ENCODE data around the gene CDC42BPG. TPM values are rescaled to one million over a fixed set of nuclear protein-coding genes. Genes with fewer than 3 reads are reported as not detected.

Gene CDC42BPG
- total RNA-seq, 1 donor from 2014 or later, result 5.7 TPM

GRCh38 chr11:64790205-64791095 lies 54.0 kb downstream of the CDC42BPG start:
- no peak for DNase-seq

GRCh38 chr11:64789331-64790204 lies 54.9 kb downstream of the CDC42BPG start:
- no peak for DNase-seq

GRCh38 chr11:64788321-64789215 lies 55.9 kb downstream of the CDC42BPG start:
- no peak for DNase-seq

- DNase-seq, result peak; percentile 46
Observed at GRCh38 chr11:64787526-64788320, 56.7 kb downstream of the CDC42BPG start.

GRCh38 chr11:64786308-64786707 lies 58.1 kb downstream of the CDC42BPG start:
- no peak for DNase-seq

GRCh38 chr11:64784813-64785581 lies 59.5 kb downstream of the CDC42BPG start:
- DNase-seq, result no peak

- DNase-seq, result peak; percentile 100
Observed at GRCh38 chr11:64778473-64779298, 65.8 kb downstream of the CDC42BPG start, which contains the start of gene SF1. SF1 (minus strand) TSS chr11:64778542; CDS start chr11:64778392, 150 bp downstream.

GRCh38 chr11:64778223-64778472 lies 66.3 kb downstream of the CDC42BPG start:
- no peak for DNase-seq

GRCh38 chr11:64777449-64778222 lies 66.8 kb downstream of the CDC42BPG start:
- DNase-seq, result peak; percentile 96

GRCh38 chr11:64776875-64777274 lies 67.6 kb downstream of the CDC42BPG start:
- no peak for DNase-seq

- DNase-seq, result no peak
Observed at GRCh38 chr11:64776425-64776824, 68.0 kb downstream of the CDC42BPG start.

GRCh38 chr11:64774144-64774543 lies 70.3 kb downstream of the CDC42BPG start:
- no peak for DNase-seq

Other genes starting within 250 kb of the CDC42BPG start
- gene NRXN2, start 121.5 kb downstream of the CDC42BPG start, total RNA-seq, result 13.8 TPM
- 30.8 TPM for gene RASGRP2, start 100.5 kb downstream of the CDC42BPG start, total RNA-seq
- gene PYGM, start 84.7 kb downstream of the CDC42BPG start, total RNA-seq, result 584 TPM
- 121 TPM for gene SF1, start 66.1 kb downstream of the CDC42BPG start, total RNA-seq
- 13.1 TPM for gene MAP4K2, start 41.4 kb downstream of the CDC42BPG start, total RNA-seq
- 16.1 TPM for gene MEN1, start 34.1 kb downstream of the CDC42BPG start, total RNA-seq
- 86.0 TPM for gene EHD1, start 34.0 kb upstream of the CDC42BPG start, total RNA-seq
- 13.3 TPM for gene ATG2A, start 72.6 kb upstream of the CDC42BPG start, total RNA-seq
- 6.1 TPM for gene PPP2R5B, start 80.0 kb upstream of the CDC42BPG start, total RNA-seq
- not detected for gene GPHA2, start 91.2 kb upstream of the CDC42BPG start, total RNA-seq
- not detected for gene MAJIN, start 127.5 kb upstream of the CDC42BPG start, total RNA-seq
- 0.21 TPM for gene BATF2, start 152.3 kb upstream of the CDC42BPG start, total RNA-seq
- 131 TPM for gene ARL2, start 169.5 kb upstream of the CDC42BPG start, total RNA-seq
- gene SNX15, start 182.8 kb upstream of the CDC42BPG start, total RNA-seq, result 15.7 TPM
- gene SAC3D1, start 196.6 kb upstream of the CDC42BPG start, total RNA-seq, result 8.5 TPM
- 6.4 TPM for gene NAALADL1, start 213.9 kb upstream of the CDC42BPG start, total RNA-seq
- 4.9 TPM for gene CDCA5, start 239.4 kb upstream of the CDC42BPG start, total RNA-seq
- gene ZFPL1, start 239.6 kb upstream of the CDC42BPG start, total RNA-seq, result 25.5 TPM